AG08395 (cell line): ENCODE measurements around the gene HNRNPH2.

ENCODE experiments used
- DNase-seq: peaks from one replicate; pipeline ENCODE4 v3.0.0; 2012; ENCODE audit warnings: mixed read lengths, low spot score

HNRNPH2 gene

DNA sequence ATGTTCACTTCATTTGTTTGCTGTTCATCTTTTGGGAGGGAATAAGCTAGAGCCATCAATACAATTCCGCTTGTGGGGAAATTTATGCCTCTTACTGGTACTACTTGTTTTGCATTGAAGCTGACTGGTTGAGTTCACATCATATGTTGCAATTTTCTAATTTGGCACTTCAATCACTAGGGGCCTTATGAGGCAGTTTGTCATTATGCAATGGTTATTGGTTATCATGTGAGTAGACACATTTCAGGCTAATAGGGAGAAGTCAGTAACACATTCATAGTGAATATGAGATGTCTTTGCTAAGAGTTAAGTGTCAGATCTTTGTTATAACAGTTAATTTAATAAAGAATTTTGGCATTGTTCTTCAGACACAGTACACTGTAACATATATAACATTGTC is 12.2 kb upstream of the HNRNPH2 start:
- no peak for DNase-seq

DNA sequence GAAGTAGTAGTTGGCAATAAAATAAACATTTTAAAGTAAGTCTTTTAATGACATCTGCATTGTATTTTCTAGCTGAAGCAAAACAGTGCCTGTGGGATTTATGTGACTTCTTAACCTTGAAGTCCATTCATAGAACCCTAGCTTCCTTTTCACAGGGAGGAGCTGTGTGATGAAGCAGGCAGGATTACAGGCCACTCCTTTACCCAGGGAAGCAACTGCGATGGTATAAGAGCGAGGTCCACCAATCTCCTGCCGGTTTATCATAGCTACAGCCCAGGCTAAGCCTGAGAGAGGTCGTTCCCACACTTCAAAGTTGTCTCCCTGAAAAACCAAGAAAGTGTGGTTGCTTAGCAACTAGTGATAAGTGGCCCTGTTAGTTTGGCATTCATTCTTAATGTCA is 10.2 kb upstream of the HNRNPH2 start:
- DNase-seq, result no peak

DNA sequence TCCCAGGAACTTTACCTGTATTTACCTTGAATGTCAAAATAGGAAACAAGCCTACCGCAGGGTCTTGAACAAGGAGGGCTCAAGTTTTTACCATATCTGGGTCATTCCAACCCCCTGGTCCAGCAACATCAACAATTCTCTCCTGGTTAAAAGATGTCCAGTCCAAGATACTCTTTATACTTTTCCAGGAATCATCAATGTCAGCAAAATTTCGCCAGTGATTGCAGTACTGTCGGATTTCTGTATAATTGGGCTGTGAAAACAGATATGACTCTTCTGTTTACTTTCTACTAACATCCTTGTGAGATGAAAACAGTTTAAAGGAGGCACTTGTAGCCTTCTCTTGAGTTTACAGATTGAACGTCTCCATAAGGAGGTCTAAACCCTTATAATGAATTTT is 9.3 kb upstream of the HNRNPH2 start:
- DNase-seq, result no peak

DNA sequence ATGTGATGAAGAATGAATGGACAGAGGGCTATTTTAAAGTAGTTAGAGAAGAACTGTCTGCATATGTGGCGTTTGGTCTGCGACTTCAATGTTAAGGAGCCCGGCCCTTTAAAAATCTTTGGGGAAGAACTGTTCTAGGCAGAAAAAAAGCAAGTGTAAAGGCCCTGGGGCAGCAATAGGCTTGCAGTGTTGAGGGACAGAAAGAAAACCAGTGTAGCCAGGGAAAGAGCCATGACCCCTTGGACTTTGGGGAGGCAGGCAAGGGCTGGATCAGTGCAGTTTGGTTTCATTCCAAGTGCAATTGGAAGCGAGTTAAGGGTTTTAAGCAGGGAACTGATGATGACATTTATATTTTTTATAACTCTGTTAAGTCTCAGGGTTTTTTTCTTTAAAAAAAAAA is 8.2 kb upstream of the HNRNPH2 start:
- DNase-seq, result no peak

DNA sequence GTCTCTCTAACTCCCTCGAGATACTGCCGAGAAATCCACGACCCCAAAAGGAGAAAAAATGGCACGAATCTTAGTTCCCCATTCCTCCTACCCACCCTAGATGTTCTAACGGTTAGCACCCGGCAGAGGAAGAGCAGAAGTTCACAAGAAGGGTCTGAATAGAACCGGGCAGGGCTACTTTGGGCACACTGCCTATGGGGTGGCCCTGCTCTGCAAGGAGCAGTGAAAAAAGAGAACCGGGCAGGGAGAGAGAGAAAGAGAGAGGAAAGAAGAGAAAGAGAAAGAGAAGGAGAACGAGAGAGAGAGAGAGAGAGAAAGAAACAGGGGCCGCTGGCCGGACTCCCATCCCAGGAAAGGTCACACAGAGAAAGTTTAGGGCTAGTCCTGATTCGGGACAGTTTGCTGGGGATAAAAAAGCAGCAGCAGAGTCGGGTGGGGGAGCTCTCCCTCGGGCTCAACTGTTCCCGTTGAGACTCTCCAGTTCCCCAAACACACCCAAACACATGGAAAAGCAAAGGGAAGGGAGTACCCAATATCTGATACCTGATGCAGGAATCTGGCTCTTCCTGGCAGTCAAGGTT is 765 bp upstream of the HNRNPH2 start:
- DNase-seq, result no peak

DNA sequence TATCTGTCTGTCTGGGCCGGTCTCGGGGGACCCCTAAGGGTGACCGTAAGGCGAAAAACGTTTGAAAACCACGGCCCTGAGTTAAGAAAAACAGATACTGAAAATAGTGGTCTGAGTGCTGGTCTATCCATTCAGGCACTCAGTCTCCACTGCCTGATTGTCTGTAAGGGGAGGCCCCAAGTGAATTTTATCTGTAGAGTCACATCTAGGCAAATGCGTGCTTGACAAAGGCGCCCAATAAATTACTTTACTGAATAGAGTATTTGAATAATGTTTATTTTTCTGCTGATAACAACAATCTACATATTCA is 465 bp downstream of the HNRNPH2 start:
- no peak for DNase-seq

DNA sequence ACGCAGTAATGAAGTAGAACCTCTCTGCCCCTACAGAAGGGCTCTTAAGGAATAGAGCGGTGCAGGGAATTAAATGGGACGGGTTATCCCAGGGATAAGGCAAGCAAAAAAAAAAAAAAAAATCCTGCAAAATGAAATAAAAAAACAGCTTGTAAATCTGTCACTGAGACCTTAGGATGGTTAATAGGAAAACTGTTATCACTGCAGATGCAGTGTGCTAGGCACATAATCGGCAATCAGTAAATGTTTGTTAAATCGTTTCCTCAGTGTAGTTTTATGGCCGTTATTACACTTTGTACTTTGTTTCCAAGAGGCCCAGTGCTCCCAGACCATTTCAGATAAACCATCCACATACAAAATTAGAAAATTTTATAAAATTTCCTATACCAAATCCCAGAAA is 1.0 kb downstream of the HNRNPH2 start:
- no peak for DNase-seq

DNA sequence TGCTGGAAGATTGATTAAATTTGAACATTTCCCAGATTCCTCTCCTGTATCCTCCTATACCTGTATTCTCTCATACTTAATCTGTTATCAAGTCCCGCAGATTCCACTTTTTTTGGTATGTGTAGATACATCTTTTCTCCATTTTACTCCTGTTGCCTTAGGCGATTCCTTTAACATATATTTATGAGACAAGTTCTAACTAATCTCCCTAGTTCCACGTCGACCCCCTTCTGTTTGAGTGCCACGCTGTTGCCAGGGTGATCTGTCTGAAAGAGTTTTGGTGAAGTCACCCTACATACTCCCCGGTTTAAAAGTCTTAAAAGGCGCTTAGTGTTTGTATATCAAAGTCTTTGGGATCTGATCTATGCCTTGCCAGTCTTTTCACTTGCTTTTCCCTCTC is 2.4 kb downstream of the HNRNPH2 start:
- no peak for DNase-seq

DNA sequence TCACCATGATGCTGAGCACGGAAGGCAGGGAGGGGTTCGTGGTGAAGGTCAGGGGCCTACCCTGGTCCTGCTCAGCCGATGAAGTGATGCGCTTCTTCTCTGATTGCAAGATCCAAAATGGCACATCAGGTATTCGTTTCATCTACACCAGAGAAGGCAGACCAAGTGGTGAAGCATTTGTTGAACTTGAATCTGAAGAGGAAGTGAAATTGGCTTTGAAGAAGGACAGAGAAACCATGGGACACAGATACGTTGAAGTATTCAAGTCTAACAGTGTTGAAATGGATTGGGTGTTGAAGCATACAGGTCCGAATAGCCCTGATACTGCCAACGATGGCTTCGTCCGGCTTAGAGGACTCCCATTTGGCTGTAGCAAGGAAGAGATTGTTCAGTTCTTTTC is 4.0 kb downstream of the HNRNPH2 start:
- DNase-seq, result no peak

DNA sequence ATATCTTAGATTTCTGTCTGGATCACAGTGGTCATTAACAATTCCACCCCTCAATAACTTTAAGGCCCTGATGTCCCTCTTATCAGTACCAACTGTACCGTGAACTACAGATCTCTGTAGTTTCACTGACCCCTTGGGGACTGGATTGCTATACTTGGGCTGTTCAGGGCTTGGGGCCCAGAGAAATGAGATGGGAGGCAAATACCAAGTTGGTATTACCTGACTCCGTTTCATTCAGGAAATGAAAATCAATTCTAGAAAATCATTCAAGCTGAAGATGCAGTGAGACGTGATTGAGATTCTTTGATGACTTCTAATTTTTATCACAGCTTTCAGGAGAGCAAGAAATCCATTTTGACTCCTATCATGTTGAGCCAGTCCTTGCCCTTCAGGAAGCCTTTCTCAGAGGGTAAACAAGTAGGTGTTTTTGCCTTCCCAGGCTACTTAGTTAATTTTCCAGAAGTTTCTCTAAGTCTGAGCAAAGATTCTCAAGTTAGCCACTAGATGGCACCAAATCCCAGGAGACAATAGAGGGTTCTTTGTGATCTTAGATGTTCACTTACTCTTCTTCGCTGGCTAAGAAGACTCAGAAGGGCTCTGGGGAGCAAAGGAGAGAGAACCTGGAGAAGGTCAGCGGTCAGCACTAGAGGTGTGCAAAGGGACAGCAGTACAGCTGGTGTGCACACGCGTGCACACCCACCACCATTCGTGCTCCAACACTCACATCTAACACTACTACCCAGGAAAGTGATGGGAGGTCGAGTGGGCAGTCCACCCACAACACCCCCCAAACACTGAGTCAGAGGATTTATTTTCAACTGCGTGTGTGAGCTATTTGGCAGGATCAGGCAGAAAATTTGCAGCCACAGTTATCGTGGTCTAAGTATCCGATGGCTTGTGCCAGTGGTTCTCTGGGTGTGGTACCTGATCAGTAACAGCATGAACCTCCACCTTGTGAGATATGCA is 7.4 kb downstream of the HNRNPH2 start:
- peak; percentile 76 for DNase-seq

DNA sequence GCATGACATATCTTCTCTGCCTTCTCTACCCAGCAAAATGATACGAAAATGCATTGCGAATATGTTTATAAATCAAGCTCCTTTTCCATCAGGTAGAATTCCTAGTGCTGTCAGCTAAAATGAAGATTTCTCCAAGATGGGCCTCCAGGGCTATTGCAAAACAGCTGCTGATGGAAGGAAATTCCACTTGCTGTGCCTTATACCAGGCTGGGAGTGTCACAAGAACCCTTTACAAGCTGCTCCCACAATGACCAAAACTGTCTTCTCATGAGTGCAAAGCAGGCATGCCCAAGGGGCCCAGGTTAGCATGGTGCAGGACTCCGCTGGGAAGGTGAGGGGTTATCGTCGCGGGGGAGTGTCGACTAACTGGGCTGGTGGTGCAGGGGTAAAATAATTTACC is 8.7 kb downstream of the HNRNPH2 start:
- DNase-seq, result no peak

DNA sequence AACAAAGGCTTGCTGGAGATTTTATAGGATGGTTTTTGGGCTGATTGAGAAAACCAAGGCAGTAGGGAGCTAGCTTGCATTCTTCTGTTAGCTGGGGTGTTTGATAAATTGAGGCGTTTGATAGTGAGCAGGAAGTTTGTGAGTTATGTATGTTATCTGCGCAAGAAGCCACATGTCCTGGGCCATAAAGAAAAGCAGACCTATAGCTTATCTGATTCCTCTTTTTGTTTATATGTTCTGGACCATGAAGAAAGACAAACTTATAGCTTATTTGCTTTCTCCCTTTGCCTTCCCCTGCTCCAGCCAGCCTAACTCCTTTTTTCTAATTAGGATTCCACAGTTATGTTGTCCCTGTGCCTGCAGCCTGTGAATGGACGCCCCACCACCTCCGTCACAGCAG is 9.2 kb downstream of the HNRNPH2 start:
- no peak for DNase-seq

DNA sequence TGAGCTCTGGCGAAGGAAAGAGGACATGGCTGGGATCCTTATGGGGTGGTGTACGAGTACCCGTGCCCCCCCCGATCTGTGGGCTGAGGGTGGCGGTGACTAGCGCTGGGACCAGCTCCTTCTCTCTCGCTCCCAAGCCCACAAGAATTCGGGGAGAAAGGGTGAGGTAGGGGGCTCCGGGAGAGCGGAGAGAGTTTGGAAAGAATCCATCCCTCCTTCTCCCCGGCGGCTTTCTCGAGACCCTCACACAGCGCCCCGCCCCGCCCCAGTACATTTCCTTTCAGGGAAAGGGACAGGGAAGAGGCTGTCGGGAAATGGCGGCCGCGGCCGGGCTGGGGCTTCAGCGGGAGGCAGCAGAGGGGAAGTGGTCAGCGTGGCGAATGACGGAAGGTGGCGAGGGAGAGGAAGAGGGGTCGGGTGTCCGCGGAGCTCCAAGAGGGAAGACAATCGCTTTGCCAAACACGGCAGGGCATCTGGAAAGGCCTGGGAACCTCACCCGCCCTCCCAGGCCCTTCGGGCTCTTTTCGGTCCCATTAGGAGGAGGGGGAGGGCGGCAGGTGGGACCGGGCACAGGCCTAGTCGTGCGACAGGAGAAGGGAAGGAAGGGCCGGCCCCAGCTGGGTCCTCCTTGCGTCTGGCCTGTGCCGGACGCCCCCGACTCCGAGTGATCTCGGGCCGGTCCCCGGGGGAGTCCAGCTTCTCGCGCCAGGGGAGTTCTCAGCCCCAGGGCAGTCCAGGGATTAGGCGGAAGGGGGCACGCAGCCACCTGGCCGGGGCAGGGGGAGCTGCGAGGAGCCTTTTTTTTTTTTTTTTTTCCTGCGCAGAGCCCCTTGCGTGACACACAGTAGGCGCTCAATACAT is 10.2 kb downstream of the HNRNPH2 start:
- DNase-seq, result peak; percentile 25

DNA sequence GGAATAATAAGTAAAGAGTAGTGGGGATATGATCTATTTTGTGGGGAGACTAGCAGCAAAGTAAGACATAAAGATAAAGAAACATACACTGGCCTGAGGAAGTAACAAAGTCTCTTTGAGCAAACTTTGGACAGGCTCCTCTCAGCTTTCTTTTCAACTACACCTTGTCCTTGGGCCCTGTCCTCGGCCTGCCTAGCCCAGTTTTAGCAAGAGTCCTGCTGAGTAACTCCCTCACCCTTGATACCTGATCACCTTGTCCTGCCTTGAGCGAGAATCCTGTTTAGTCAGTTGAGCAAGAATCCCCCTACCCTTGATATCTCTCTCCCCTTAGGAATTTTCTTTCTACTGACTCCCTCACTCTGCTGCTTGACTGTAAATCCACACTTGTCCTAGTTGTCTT is 11.5 kb downstream of the HNRNPH2 start:
- DNase-seq, result no peak

DNA sequence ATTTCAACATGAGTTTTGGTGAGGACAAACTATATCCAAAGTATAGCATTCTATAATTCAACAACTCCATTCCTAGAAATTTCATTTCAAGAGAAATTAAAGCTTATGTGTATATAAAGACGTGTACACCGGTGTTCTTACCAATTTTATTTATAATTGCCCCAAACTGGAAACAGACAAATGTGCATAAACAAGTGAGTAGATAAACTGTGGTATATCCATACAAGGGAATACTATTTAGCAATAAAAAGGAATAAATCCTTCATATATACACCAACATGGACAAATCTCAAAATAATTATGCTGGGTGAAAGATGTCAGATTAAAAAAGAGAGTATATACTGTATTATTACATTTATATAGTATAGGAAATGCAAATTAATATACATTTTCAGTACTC is 19.9 kb downstream of the HNRNPH2 start:
- no peak for DNase-seq

DNA sequence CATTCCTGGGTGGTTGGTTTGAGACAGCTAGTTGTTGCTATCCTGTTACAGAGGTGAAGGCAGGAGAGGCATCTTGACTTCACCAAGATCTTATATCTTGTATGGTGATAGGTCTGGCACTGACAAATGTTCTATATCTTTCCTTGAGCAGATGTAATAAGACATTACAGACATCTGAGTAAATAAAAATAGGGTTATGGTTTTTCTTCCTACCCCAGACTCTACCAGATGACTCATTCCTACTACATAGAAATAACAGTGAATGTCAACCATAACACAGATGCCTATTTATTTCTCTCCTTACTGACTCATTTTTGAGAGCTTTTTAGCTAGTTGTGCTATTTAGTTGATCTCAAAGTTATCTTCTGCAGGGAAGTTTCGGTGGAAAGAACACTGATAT is 21.9 kb downstream of the HNRNPH2 start:
- peak; percentile 26 for DNase-seq

DNA sequence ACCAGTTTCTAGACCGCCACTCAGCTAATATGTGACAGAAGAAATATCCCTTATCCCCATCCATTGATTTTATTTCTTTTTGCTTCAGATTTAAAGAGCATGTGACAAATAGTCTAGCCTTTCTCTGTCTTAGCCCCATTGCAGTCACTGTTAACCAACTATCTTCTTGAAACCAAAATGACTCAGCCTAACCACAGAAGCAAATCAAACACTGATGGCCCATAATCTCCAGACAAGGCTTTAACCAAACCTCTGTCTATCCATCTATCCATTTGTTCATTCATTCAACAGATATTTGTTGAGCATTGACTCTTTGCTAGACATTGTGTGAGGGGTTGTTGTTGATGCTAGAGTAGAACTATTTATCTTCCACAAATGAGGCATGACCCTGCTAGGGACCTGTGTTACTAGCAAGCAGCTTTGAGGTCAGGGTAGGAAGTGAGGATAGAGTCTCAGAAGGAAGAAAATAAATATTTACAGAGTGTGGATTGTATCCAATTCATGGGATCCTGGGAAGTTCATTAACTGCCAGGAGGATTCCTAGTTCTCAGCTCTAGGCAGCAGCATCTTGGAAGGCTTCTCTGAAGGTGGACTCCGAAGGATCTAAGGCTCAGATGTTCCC is 22.5 kb downstream of the HNRNPH2 start:
- DNase-seq, result peak; percentile 37

DNA sequence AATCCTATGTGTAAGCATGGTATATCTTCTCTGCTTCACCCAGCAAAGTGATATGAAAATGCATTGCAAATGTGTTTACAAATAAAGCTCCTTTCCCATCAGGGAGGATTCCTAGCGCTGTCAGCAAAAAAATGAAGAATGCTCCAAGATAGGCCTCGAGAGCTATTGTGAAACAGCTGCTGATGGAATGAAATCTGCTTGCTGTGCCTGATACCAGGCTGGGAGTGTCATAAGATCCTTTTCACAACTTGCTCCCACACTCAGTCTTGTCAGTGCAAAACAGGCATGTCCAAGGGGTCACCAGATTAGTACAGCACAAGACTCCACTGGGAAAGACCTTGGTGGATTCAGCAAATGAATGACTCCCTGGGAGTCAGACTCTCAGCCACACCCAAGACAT is 34.1 kb downstream of the HNRNPH2 start:
- DNase-seq, result no peak

DNA sequence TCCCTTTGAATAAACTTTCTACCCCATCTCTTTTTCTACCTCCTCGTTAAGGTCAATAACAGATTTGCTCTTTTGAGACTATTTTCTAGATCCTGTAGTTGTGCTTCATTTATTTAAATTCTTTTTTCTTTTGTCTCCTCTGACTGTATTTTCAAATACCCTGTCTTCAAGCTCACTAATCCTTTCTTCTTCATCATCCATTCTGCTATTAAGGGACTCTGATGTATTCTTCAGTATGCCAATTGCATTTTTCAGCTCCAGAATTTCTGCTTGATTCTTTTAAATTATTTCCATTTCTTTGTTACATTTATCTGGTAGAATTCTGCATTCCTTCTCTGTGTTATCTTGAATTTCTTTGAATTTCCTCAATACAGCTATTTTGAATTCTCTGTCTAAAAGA is 41.3 kb downstream of the HNRNPH2 start:
- no peak for DNase-seq

DNA sequence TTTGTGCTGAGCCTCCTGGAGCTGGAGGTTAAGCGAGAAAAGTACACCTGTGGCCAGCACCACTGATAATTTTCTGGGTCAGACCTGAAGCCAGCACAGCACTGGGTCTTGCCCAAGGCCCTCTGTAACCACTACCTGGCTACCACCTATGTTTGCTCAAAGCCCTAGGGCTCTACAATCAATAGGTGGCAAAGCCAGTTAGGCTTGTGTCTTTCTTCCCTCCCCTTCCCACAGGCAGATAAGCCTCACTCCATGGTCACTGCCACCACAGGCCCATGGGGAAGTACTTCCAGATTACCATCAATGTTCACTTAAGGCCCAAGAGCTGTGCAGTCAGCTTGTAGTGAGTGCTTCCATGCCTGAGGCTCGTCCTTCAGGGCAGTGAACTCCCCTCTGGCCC is 42.1 kb downstream of the HNRNPH2 start:
- DNase-seq, result no peak

DNA sequence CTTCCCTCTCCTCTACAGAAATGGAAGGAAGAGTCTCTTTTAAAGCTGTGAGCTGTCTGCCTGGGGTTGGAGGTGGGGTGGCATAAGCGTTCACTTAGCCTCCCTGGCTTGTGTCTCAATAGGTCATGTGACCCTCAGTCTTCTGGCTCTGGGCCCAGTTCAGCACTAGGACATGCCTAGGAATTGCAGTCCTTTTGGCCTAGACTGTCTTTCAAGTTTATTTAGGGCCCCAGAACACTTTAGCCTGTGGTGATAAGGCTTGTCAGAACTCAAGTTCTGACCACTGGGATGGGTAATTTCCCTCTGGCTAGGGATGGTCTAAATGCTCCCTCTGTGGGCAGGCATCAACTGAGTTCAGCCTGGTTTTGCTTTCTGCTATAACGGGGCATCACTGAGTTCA is 42.9 kb downstream of the HNRNPH2 start:
- no peak for DNase-seq

DNA sequence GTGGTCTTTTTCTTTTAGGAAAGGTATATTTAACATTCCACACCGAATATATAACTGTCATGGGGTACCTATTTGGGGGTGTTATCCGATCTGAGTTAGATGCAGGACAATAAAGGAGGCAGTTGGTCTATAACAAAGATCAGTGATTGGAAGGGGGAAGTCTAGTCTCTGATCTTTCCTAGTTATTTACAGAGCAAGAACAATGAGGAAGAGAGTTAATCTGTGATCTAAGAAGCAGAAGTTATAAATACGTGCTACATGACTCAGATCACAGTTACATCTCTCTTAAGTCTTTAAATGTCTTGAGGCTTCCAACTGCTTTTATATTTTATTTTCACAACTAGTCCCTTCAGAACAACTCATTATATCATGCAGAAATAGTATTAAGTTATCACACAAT is 44.0 kb downstream of the HNRNPH2 start:
- no peak for DNase-seq

DNA sequence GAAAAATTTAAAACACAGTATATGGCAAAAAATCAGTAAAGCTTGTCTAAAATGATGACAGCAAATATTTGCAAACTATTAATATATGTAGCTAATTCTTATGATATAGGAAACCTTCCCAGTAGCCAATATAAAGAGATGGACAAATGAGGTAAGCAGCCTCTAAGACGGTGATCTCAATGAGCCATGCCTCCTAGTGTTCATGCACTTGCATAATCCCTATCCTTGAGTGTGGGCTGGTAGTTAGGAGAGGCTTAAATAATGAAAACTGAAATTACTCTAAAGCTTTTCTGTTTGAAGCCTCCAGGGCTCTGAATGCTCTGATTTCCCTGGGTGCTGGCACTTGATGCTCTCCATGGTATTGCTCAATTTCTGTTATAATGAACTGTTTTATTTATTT is 52.6 kb downstream of the HNRNPH2 start:
- DNase-seq, result no peak
